HG03045 (cell line): Measurements from ENCODE around the gene NDUFB8.

Experiments used
- ATAC-seq: cut with Tn5 transposase; IDR thresholded peaks from one replicate; pipeline ENCODE4 v1.9.1; 2021; ENCODE audit warnings: mild to moderate bottlenecking, moderate library complexity; ENCODE audit not compliant: unreplicated experiment

NDUFB8 gene

GRCh38 chr10:100477970-100478369 is 51.7 kb downstream of the NDUFB8 start:
- ATAC-seq, result no peak
